Measurements from ENCODE around the gene NELL1. TPM values are rescaled to one million over a fixed set of nuclear protein-coding genes. Genes with fewer than 3 reads are reported as not detected.

Gene NELL1
- total RNA-seq, 2 experiments from 2014 or later, result not detected

DNA sequence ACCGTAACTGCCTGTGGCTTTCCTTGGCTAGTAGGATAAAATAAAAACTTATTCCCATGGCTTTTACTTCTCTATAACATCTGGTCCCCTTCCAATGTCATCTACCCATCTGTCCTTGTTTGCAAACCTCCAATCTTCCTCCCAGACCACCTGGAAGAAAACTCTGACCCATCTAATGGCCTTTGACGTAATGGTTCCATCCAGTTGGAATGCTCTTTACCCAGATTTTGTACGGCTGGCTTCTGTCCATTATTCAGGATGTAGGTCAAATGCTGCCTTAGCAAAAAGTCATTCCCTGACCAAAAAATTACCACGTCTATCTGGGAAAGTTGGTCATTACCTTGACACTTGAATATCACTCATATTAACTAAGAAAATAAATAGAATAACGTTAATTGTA, 945.6 kb downstream of the NELL1 start:
- Mint-ChIP-seq H3K4me1 (no peaks in the 10 kb centered on the region), H3K27me3 (no peaks in the 10 kb centered on the region), H3K27ac (no peak overlapping the region), H3K4me3 (no peak overlapping the region), H3K9me3 (peaks cover 6% of the 10 kb centered on the region), H3K36me3 (ENCODE audit: low read depth) (no peaks in the 10 kb centered on the region)
- POLR2A ChIA-PET, result no interaction called here
- DNase-seq, result no peak
- CTCF ChIA-PET, result no interaction called here

GRCh38 chr11:21615955-21616371, 946.6 kb downstream of the NELL1 start:
- Mint-ChIP-seq H3K9me3 (peaks cover 4% of the 10 kb centered on the region), H3K36me3 (ENCODE audit: low read depth) (no peaks in the 10 kb centered on the region), H3K27ac (no peak overlapping the region), H3K27me3 (no peaks in the 10 kb centered on the region), H3K4me1 (no peaks in the 10 kb centered on the region), H3K4me3 (no peak overlapping the region)
- DNase-seq, result no peak
- CTCF ChIA-PET, result no interaction called here
- POLR2A ChIA-PET, result no interaction called here

GRCh38 chr11:21622566-21622965, 953.2 kb downstream of the NELL1 start:
- POLR2A ChIA-PET, result no interaction called here
- H3K27me3 Mint-ChIP-seq, result no peaks in the 10 kb centered on the region
- H3K27ac Mint-ChIP-seq, result no peak overlapping the region
- no peaks in the 10 kb centered on the region for H3K36me3 Mint-ChIP-seq (ENCODE audit: low read depth)
- no peak for DNase-seq
- no peaks in the 10 kb centered on the region for H3K4me1 Mint-ChIP-seq
- no peak overlapping the region for H3K4me3 Mint-ChIP-seq
- H3K9me3 Mint-ChIP-seq, result peaks cover 12% of the 10 kb centered on the region
- CTCF ChIA-PET, result no interaction called here

DNA sequence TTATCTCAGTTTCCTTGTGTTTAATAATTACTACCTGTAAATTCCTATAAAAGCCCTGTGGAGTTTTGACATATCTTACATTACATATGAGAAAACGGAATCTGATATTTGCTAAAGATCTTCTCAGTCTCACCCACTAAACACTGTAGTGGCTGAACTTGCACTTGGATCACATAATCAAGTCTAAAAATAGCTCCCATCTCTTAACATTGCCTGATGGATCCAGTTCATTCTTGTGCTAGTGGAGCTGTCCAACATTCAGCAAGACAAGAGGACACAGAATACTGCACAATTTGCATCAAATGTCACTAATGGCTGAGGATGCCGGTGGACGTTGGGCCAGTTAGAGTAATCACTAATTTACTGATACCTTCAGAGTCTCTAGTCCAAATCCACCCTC, 953.6 kb downstream of the NELL1 start:
- Mint-ChIP-seq H3K9me3 (peaks cover 14% of the 10 kb centered on the region), H3K27ac (no peak overlapping the region), H3K36me3 (ENCODE audit: low read depth) (no peaks in the 10 kb centered on the region), H3K4me1 (no peaks in the 10 kb centered on the region), H3K4me3 (no peak overlapping the region), H3K27me3 (no peaks in the 10 kb centered on the region)
- DNase-seq, result no peak
- CTCF ChIA-PET, result no interaction called here
- POLR2A ChIA-PET, result no interaction called here

Other genes with a start within 250 kb of the NELL1 start
- not detected for gene SLC6A5, start 70.0 kb upstream of the NELL1 start, total RNA-seq

Data from activated CD4-positive, alpha-beta memory T cell treated with anti-CD3 and anti-CD28 coated beads, Interleukin-2, amount 10 ng/mL, durations not matched to agents 7 days and 5 days (primary cell).